HFF-Myc (cell line): ENCODE measurements around the gene GABRB1.

Experiments
- DNase-seq: peaks from one replicate; pipeline ENCODE4 v3.0.0-alpha.2; 2011; ENCODE audit warnings: low read depth; ENCODE audit errors: extremely low read depth
- H3K4me3 ChIP-seq: replicated peaks from 2 replicates; pipeline ENCODE4 v1.5.1; 2011; ENCODE audit warnings: low read depth, mild to moderate bottlenecking, control low read depth, low read length
- TF ChIP-seq, protein P1 (sequence below): IDR thresholded peaks from 2 replicates; pipeline ENCODE4 v1.5.1; 2012; ENCODE audit warnings: mild to moderate bottlenecking, low read depth, low read length, control low read depth; ENCODE audit errors: missing control alignments

GABRB1 gene

DNA sequence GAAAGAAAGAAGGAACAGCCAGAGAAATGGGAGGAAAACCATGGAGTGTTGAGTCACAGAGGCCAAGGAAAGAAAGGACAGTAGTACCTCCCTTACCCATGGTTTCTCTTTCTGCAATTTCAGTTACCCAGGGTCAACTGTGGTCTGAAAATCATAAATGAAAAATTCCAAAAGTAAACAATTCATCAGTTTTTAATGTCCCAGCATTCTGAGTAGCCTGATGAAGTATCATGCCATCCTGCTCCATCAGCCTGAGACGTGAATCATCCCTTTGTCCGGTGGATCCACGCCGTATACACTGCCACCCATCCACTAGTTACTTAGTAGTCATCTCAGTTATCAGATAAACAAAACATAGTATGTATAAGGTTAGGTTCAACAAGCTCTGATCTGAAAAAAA is 318.0 kb downstream of the GABRB1 start:
- H3K4me3 ChIP-seq, result no peak overlapping the region
- TF ChIP-seq, protein P1, sequence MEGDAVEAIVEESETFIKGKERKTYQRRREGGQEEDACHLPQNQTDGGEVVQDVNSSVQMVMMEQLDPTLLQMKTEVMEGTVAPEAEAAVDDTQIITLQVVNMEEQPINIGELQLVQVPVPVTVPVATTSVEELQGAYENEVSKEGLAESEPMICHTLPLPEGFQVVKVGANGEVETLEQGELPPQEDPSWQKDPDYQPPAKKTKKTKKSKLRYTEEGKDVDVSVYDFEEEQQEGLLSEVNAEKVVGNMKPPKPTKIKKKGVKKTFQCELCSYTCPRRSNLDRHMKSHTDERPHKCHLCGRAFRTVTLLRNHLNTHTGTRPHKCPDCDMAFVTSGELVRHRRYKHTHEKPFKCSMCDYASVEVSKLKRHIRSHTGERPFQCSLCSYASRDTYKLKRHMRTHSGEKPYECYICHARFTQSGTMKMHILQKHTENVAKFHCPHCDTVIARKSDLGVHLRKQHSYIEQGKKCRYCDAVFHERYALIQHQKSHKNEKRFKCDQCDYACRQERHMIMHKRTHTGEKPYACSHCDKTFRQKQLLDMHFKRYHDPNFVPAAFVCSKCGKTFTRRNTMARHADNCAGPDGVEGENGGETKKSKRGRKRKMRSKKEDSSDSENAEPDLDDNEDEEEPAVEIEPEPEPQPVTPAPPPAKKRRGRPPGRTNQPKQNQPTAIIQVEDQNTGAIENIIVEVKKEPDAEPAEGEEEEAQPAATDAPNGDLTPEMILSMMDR, result no peak
- DNase-seq, result no peak

DNA sequence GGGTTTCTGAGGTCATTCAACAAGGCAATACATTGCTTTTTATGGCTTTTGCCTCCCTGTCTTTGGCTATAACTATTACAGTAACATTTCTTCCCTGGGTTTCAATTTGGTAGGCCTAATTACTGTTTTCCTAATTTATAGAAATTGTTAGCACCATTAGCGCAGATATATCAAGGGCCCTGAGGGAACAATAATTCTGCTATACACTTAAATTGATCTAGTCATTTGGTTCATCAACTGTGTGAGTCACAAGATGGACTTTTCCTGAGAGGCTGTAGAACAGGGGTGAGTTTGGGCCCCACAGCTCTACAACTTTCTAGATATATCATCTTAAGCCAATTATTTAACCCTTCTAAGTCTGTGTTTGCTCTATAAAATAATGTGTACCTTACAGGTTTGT is 324.2 kb downstream of the GABRB1 start:
- no peak overlapping the region for H3K4me3 ChIP-seq
- TF ChIP-seq, protein P1, result no peak
- DNase-seq, result no peak

DNA sequence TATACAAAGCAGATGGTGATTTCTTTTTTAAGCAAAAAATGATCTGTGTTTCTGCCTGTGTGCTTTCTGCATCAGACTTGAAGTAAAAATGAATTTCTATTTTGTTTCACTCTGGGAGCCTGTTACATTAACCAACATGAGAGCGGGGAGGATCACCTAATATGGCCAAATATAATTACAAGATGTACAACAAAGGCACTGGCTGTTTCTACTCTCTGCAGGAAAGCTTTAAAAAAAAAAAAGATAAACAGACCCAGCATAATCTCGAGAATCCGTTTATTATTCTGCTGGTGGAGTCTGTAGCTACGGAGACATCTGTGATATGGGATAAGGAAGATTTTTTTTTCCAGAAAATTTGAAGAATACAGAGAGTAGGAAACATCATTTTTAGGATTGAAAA is 328.5 kb downstream of the GABRB1 start:
- H3K4me3 ChIP-seq, result no peak overlapping the region
- TF ChIP-seq, protein P1, result no peak
- DNase-seq, result no peak

DNA sequence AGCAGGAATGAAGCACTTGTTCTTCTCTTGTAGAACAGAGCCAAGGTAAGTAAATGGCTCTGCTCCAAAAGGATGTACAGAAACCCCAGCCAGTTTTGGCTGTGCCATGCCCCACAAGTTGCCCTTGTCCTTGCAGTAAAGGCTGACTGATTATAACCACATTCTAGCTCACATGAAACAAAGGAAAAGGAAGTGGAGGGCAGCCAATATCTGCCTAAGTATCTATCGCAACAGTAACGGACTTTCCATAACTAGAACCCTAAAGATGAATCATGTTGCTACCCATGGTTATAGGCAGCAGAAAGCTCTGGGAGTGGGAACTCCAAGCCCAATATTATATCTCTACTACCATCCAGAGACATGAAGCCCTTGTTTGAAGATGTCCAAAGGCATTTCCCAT is 336.4 kb downstream of the GABRB1 start:
- TF ChIP-seq, protein P1, result no peak
- H3K4me3 ChIP-seq, result no peak overlapping the region
- no peak for DNase-seq

DNA sequence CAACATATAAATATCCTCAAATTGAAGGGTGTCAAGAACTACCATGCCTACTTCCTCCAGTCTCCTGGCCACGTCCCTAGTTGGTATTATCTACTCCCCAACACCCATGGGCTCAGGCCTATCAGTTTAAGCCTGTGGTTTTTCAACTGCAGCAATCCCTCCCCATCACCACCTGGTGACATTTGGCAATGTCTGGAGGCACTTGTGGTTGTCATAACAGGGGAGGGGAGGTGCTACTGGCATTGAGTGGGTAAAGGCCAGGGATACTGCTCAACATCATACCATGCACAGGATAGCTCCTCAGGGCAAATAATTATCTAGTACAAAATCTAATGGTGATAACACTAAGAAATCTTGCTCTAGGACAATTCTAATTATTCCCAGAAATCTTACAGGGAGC is 336.8 kb downstream of the GABRB1 start:
- no peak for DNase-seq
- H3K4me3 ChIP-seq, result no peak overlapping the region
- TF ChIP-seq, protein P1, result no peak

DNA sequence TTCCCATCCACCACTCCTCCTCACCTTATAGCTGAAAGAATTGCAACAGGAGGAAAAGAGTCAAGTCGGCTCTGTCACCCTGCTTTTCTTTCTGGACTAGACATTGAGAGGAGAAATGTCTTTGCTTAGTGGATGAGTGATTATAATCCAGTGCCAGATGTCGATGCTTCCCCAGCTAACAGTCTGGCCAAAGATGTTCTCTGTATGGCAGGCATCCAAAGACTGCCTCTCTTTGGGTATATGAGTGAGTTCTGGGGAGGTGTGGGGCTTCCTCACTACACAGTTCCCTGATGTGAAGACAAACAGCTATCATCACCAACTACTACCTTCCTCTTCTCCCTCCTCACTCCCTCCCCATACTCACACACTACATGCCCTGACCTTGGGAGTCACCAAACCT is 341.2 kb downstream of the GABRB1 start:
- H3K4me3 ChIP-seq, result no peak overlapping the region
- TF ChIP-seq, protein P1, result no peak
- no peak for DNase-seq

DNA sequence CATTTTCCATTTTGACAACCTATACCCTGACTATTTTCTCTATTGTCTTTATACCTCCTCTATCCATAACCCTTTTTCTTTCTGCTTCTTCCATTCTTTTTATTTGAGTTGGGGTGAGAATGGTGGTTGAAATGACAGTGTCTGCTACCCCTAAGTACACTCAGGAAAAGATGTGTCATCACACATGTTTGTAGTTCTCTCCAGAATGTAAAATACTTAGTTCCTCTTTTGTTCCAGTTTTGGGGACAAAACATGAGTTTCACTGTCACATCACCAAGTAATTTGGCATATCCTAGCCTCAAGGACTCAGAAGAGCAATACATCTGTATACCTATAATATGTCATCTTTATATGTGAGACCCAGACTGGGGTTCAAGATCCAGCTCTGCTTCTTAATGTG is 341.8 kb downstream of the GABRB1 start:
- TF ChIP-seq, protein P1, result no peak
- H3K4me3 ChIP-seq, result no peak overlapping the region
- DNase-seq, result no peak
